Erythroblast (primary cell): Measurements from ENCODE around the gene TNFRSF21.

Source experiments
- GATA1 ChIP-seq: IDR thresholded peaks from 2 replicates; pipeline ENCODE4 v1.6.1; 2011; ENCODE audit warnings: low read depth, mild to moderate bottlenecking, control low read depth, low read length, moderate library complexity
- POLR2A ChIP-seq: IDR thresholded peaks from 2 replicates; pipeline ENCODE4 v1.6.1; 2011; ENCODE audit warnings: mild to moderate bottlenecking, low read length

DNA sequence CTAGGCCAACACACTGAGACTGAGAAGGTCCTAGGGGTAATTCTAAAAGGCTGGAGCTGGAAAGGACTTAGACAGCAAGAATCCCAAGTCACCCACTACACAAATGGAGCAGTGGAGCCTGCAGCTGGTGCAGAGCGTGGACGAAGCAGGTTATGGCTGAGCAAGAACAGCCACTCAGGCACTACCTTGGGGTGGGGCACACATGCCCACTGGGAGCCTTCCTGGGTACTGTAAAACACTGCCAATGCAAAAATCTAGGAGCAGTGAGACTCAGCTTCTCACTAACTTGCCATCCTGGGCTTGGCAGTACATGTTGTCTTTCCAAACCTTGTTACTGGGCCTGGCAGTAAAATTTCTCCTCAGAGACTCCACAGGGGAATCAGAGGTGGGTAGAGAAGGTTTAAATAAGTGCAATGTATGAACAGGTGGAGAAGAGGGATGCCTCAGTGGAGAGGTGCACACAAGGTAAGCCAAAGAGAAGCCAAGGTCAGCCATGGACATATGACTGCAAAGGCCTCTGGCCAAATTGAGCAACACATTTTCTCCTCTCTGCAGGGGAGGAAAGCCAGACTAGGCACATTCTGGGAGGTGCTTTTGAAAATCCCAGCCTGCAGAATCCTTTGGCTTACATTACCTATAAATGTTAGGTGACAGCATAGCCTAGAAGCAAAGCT, 105.6 kb downstream of the TNFRSF21 start:
- TF ChIP-seq POLR2A (no peak), GATA1 (no peak)
